Measurements from ENCODE around the gene CTNNA2.

GRCh38 chr2:79846878-79847277 lies 334.0 kb downstream of the CTNNA2 start:
- TF ChIP-seq NPAS2 (CRISPR knock-in tag; IDR thresholded peaks at IDR 0.05; ENCODE audit: borderline replicate concordance) (no peak), CTCF (IDR thresholded peaks at IDR 0.05) (no peak), POLR2A (IDR thresholded peaks at IDR 0.05; ENCODE audit: low read length) (no peak)

Data from A549 (cell line).